ENCODE data around the gene KRTAP20-2.

KRTAP20-2 gene

GRCh38 chr21:30634906-30635305 is at the start of gene KRTAP20-2:
TSS of gene KRTAP20-2 (plus strand) at chr21:30635206. CDS start at chr21:30635264, 58 bp downstream.
- no peak for DNase-seq (ENCODE audit: low read depth in 2 of 2)

- no peak for DNase-seq (ENCODE audit: low read depth in 2 of 2)
Measured at GRCh38 chr21:30590297-30590696, 44.7 kb upstream of the KRTAP20-2 start, which contains the start of gene KRTAP22-2. TSS of gene KRTAP22-2 (minus strand) at chr21:30590397.

DNA sequence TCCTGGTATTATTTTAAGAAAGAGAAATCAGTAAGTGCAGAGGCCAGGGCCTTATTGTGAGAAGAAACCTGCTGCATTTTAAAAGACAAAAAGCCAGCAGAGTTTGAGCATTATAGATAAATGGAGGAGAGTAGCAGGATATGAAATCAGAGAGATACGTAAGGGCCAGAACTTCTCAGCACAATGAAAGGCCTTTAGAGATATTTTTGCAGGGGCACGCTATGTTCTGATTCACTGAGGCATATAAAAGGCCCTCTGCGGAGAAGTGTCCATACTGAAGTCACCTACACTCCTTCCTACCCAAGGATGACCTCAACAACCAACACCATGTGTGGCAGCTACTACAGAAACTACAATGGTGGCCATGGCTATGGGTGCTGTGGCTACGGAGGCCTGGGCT is 42.9 kb upstream of the KRTAP20-2 start, which contains the start of gene KRTAP6-3:
Gene KRTAP6-3 (plus strand): TSS at position 301 of the 400 bp plus-strand sequence. CDS start 6 bp downstream, at position 307.
- no peak for DNase-seq (ENCODE audit: low read depth in 2 of 2)

DNA sequence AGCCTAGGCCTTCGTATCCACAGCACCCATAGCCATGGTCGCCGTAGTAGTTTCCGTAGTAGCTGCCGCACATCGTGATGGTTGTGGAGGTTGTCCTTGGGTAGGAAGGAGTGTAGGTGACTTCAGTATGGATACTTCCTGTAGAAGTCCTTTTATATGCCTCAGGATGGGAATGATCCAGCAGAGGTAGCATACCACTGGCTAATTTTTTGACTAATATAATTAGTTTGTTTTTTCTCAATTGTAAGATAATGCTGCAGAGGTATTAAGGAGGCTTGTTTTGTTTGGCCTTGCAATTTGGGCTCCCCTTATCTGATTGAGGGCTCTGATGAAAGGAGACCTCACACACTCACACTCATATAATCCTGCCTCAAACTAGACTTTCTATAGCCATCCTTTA is 36.2 kb upstream of the KRTAP20-2 start, which contains the start of gene KRTAP6-2:
Gene KRTAP6-2 (minus strand): TSS at position 101 of the 400 bp plus-strand sequence. CDS start 28 bp downstream, at position 73.
- DNase-seq (ENCODE audit: low read depth in 2 of 2): no peak

DNA sequence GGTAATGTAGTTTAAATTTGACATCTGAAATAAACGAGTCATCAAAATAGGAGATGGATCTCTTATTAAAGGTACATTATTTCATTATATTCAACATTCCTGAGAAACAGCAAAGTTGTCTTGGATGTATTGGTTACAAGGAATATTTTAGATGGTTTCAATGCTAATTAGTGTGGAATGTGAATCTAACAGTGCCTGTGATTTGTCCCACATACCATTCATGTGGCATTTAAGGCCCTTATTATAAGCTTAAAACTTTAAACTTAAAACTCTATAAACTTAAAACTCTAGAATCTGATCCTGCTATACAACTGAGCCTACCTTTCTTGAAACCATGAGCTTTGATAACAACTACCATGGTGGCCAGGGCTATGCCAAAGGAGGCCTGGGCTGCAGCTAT is 34.2 kb upstream of the KRTAP20-2 start, which contains the start of gene KRTAP22-1:
Gene KRTAP22-1 (plus strand): TSS at position 301 of the 400 bp plus-strand sequence.
- DNase-seq (ENCODE audit: low read depth in 2 of 2): no peak

- no peak for DNase-seq (ENCODE audit: low read depth in 2 of 2)
Measured at GRCh38 chr21:30605968-30606367, 29.0 kb upstream of the KRTAP20-2 start.

GRCh38 chr21:30612132-30612531 is 22.9 kb upstream of the KRTAP20-2 start:
- no peak for DNase-seq (ENCODE audit: low read depth in 2 of 2)

GRCh38 chr21:30613836-30614235 is 21.2 kb upstream of the KRTAP20-2 start, which contains the start of gene KRTAP6-1:
TSS of gene KRTAP6-1 (minus strand) at chr21:30613930. CDS start at chr21:30613904, 26 bp downstream.
- no peak for DNase-seq (ENCODE audit: low read depth in 2 of 2)

- no peak for DNase-seq (ENCODE audit: low read depth in 2 of 2)
Measured at GRCh38 chr21:30615199-30615598, 19.8 kb upstream of the KRTAP20-2 start.

- DNase-seq (ENCODE audit: low read depth in 2 of 2): no peak
Measured at GRCh38 chr21:30616125-30616524, 18.9 kb upstream of the KRTAP20-2 start, which contains the start of gene KRTAP20-1. TSS of gene KRTAP20-1 (plus strand) at chr21:30616425. CDS start at chr21:30616455, 30 bp downstream.

- DNase-seq (ENCODE audit: low read depth in 2 of 2): no peak
Measured at GRCh38 chr21:30620080-30620479, 14.9 kb upstream of the KRTAP20-2 start.

GRCh38 chr21:30620522-30620921 is 14.5 kb upstream of the KRTAP20-2 start, which contains the start of gene KRTAP20-4:
TSS of gene KRTAP20-4 (plus strand) at chr21:30620627.
- no peak for DNase-seq (ENCODE audit: low read depth in 2 of 2)

DNA sequence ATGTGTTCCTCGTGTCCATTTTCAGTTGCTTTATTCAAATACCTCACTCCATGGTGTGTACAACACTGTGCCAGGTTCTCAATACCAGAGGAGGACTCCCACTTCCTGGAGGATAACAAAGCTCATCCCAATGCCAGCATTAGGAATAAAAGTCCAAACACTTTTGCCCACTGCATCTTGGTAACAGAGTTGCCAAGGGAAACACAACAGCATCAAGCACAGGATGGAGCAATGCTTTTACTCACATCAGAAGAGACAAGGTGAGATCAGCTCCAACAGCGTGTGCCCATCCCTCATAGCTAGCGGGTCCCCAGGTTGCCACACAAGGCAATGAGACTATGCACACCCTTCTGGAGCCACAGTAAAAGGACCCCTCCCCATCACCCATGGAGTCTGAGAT is 11.6 kb upstream of the KRTAP20-2 start:
- no peak for DNase-seq (ENCODE audit: low read depth in 2 of 2)

DNA sequence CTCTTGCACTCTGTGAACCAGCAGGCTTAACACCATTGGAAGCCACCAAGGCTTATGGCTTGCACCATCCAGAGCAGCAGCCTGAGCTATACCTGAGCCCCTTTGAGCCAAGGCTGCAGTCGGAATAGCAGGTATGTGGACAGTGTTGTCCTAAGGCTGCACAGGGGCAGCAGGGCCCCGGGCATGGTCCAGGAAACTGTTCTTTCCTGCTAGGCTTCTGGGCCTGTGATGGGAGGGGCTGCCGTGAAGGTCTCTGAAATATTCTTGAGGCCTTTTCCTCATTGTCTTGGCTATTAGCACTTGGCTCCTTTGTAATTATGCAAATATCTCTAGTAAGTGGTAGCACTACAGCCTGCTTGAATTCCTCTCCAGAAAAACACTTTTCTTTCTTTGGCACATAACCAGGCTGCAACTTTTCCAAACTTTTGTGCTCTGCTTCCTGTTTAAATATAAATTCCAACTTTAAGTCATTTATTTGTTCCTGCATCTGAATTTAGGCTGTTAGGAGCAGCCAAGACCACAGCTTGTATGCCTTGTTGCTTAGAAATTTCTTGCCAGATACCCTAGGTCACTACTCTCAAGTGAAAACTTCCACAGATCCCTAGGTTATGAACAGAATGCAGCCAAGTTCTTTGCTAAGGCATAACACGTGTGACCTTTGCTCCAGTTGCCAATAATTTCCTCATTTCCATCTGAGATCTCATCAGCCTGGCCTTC is 9.4 kb upstream of the KRTAP20-2 start:
- no peak for DNase-seq (ENCODE audit: low read depth in 2 of 2)

GRCh38 chr21:30628109-30628508 is 6.9 kb upstream of the KRTAP20-2 start:
- no peak for DNase-seq (ENCODE audit: low read depth in 2 of 2)

GRCh38 chr21:30629200-30629599 is 5.8 kb upstream of the KRTAP20-2 start:
- DNase-seq (ENCODE audit: low read depth in 2 of 2): no peak

- DNase-seq (ENCODE audit: low read depth in 2 of 2): no peak
Measured at GRCh38 chr21:30638686-30639085, 3.7 kb downstream of the KRTAP20-2 start.

- no peak for DNase-seq (ENCODE audit: low read depth in 2 of 2)
Measured at GRCh38 chr21:30642564-30642963, 7.6 kb downstream of the KRTAP20-2 start, which contains the start of gene KRTAP20-3. TSS of gene KRTAP20-3 (plus strand) at chr21:30642864.

DNA sequence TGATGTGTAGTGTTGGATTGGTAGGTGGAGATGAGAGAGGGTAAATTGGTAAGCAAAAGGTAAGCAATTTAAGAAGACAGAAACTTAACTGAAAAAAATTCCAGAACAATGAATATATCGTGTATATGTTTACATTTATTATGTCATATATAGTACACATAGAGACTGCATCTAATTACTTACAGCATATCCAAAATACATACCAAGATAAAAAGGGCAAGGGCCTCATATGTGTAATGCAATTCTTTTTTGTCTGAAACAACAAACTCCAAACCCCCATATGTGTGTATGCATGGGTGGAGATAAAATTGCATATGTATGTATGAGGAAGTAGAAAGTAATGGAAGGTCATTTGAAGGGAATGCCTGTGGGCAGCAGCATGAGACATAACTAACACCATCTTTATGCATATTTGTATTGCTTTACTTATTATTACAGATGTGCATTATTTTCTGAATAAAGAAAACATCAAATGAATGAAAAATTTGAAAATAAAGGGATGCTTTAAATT is 12.0 kb downstream of the KRTAP20-2 start:
- DNase-seq (ENCODE audit: low read depth in 2 of 2): no peak

DNA sequence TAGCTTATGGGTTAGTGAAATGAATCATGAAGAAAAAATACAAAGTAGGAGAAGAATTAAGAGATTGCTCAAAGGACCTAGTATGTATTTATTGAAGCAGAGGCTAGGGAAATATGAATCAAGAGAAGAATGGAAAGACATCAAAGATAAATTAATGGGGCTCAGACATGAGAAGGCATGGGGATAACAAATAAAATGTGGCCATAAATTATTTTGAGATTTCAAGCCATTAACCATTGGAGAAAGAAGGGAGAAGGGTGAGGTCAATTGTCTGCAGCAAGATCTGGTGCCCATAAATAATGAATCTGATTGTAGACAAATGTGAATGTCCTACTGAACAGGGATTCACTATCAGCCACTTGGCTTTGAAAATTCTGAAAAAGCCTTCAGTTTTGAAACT is 17.9 kb downstream of the KRTAP20-2 start:
- no peak for DNase-seq (ENCODE audit: low read depth in 2 of 2)

DNA sequence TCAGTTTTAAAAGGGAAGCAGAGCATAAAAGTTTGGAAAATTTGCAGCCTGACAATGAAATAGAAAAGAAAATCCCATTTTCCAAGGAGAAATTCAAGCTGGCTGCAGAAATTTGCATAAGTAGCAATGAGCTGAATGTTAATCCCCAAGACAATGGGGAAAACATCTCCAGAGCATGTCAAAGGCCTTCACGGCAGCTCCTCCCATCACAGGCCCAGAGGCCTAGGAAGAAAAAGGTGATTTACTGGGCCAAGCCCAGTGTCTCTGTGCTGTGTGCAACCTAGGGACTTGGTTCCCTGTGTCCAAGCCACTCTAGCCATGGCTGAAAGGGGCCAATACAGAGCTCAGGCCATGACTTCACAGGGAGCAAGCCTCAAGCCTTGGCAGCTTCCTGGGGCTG is 33.8 kb downstream of the KRTAP20-2 start:
- DNase-seq (ENCODE audit: low read depth in 2 of 2): no peak

GRCh38 chr21:30672985-30673650 is 38.1 kb downstream of the KRTAP20-2 start:
- no peak for DNase-seq (ENCODE audit: low read depth in 2 of 2)
